GM18868 (cell line): ENCODE results near the gene RNASEH1.
"Not testable (repeated sequence)": the region's sequence is repeated elsewhere in the genome, so short reads cannot be mapped to it uniquely, and the experiment has no call there.

Experiments
- ATAC-seq: cut with Tn5 transposase; IDR thresholded peaks from one replicate; pipeline ENCODE4 v1.9.1; 2021; ENCODE audit warnings: mild to moderate bottlenecking, moderate library complexity; ENCODE audit not compliant: unreplicated experiment

Gene RNASEH1

DNA sequence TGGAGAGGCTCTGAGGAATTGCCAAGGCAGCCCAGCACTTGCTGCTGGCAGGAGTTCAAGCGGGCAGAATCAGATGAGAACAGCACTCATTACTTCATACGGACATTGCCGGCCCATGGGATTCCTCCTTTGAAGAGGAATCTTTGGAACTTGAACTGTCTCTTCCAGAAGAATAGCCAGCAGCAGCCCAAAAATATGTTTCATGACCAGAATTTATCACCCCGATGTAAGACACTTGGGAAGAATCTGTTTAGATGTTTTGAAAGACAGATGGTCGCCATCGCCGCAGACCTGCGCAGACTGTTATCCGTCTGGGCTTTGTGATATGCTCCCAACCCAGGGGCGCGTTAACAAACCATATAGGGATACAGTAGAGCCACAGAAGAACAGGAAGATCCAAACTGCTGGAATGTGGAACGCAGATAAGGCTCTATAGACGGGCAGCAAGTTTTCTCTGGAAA is 35.1 kb downstream of the RNASEH1 start:
- no peak for ATAC-seq

DNA sequence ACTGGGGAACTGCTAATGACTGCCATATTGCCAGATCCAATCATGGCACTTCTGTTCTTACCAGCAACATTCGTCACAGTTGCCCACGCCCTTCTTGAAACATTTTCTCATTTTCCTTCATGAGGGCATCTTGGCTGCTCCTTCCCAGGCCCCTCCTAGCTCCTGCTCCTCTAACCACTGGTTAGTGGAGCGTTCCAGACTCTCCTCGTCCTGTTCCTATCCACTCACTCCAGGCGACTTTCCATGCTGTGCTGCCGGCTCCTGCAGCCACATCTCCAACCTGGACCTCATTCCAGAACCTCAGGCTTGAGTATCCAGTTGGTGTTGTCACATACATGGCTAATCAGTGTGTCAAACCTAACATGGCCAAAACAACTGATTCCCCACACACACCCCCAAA is 37.5 kb downstream of the RNASEH1 start:
- no peak for ATAC-seq

DNA sequence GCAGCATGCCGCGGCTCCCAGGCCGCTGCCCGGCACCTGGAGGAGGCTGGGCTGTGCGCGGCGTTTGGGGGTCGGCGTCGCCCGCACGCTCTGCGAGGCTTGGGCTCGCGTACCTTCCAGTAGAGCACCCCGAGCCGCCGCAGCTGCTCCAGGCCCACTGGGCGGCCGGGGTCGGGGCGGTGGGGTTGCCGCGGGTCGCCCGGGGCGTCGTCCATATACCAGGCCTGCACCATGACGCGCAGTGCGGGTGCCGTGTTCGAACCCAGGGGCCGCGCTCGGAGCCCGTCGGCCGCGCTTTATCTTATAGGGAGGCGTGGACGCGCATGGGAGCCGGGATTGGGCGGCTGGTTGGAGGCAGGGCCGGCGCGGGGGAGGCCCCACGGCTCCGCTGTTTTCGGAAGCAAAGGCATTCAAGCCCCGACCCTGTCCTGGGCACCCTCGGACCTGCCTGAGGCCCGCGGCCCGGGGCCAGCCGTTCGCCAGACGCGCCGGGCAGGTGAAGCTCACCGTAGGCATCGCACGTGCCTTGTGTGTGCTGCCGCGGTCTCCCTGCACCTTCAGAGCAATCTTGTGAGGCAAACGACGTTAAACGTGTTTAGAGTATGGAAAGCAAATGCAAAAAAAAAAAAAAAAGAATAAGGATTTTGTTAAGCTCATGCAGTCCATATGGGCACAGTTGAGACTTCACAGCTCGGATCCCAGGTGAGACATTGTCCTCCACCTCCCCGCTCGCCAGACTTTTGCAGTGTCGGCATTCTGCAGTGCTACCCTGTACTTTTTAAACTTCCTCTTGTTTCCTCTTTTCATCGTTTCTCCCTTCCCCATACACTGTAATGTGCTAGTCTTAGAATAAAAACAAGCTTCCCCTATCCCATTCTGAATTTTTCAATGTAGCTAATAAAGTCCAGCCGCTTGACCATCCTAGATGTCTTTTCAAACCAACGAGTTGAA is 38.6 kb downstream of the RNASEH1 start, which contains the start of gene ADI1:
Gene ADI1 (minus strand): TSS at position 277 of the 951 bp plus-strand sequence. CDS start 44 bp downstream, at position 233.
- peak; percentile 64 for ATAC-seq

DNA sequence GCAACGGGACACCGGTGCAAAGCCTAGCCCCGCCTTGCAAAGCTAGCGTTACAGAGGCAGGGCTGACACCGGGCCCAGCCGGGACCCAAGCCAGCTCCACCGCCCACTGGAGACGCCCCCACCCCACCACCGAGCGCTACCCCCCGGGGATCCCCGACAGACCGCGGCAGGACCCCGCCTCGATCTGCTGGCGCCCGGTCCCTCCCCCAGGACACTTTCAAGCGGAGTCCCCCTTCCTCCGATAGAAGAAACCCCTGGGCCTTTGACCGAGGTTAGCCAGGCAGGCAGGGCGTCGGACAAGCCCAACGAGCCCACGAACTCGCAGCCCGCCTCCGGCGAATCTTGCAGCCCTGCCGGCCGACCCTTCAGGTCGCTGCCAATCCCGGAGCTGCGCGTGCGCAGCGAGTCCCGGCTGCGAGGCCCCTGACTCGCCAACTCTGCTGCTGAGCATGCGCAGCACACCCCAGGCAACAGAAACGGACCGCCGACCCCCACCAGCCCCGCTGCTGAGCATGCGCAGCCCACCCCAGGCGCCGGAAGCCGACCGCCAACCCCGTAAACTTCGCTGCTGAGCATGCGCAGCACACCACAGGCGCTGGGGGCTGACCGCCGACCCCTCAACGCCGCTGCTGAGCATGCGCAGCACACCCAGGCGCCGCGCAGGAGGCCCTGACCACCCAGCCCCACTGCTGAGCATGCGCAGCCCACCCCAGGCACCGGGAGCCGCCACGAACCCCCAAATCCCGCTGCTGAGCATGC is 39.5 kb downstream of the RNASEH1 start:
- ATAC-seq = peak; percentile 72

DNA sequence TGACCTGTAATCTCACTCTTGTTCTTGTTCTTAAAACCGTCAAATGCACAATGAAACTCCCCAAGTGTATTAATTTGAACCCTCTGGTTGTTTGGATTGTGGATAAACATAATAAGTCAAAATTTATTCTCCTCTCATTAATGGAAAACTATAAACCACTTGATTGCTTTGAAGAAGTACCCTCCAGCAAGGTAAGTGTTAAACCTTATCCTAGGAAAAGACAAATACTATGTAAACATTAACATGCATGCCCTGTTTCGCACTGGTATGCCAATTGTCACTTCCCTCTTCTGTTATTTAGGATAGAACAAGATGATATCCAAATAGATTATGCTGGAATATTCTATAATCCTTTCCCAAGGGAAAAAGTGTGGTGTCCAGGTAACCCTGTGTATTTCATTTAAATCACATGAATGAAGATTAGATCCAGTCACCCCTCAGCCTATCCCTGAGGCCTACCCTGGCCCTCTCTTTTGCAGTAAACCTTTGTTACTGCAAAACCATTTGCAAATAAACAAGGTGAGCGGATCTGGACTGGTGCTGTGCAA is 40.1 kb downstream of the RNASEH1 start:
- ATAC-seq = no peak

DNA sequence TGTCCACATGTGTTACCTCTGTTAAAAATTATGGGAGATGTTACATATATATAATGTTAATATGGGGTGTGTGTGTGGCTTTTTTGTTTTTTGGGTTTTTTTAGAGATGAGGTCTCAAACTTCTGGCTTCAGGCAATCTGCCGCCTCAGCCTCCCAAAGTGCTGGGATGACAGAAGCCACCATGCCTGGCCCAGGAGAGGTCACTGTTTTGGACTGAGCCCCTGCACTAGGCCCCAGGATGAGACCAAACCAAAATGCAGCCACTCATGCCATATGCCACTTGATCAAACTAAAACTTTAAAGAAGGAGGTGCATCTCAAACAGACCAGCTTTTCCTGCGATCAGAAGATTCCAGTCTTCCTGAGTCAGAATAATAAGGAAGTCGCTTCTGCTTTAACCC is 41.3 kb downstream of the RNASEH1 start:
- ATAC-seq = no peak

DNA sequence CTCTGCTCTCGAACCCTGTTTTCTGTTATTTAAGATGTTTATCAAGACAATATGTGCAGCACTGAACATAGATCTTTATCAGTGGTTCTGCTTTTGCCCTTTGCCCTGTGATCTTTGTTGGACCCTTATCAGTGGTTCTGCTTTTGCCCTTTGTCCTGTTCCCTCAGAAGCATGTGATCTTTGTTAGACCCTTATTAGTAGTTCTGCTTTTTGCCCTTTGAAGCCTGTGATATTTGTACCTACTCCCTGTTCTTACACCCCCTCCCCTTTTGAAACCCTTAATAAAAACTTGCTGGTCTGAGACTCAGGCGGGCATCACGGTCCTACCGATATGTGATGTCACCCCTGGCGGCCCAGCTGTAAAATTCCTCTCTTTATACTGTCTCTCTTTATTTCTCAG is 42.7 kb downstream of the RNASEH1 start:
- not testable (repeated sequence) for ATAC-seq

DNA sequence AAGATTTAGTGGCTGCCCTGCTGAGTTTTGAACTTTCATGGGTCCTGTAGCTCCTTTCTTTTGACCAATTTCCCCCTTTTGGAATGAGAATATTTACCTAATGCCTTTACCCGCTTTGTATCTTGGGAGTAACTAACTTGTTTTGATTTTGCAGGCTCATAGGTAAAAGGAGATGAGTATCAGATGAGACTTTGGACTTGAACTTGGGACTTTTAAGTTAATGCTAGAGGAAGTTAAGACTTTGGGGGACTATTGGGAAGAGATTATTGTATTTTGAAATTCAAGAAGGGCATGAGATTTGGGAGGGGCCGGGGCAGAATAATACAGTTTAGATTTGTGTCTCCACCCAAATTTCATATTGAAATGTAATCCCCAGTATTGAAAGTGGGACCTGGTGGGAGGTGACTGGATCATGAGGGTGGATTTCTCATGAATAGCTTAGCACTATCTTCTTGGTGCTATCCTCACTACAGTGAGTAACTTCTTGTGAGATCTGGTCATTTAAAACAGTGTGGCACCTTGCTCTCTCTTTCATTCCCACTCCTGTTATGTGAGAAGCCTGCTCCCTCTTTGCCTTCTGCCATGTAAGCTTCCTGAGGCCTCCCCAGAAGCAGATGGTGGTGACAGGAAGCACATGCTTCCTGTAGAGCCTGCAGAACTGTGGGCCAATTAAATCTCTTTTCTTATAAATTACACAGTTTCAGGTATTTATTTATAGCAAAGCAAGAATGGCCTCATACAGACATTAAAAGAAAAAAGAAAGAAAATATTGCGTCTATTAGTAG is 44.9 kb downstream of the RNASEH1 start:
- ATAC-seq = no peak

DNA sequence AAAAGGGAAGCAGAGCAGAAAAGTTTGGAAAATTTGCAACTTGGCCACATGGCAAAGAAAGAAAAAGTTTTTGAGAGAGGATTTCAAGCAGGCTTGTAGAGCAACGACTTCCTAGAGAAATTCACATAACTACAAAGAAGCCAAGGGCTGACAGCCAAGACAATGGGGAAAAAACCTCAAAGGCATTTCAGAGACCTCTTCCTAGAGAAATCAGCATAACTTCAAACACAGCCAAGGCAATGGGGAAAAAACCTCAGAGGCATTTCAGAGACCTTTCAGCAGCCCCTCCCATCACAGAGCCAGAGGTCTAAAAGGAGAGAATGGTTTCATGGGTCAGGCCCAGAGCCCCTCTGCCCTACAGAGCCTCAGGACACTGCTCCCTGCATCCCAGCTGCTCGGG is 46.0 kb downstream of the RNASEH1 start:
- no peak for ATAC-seq

DNA sequence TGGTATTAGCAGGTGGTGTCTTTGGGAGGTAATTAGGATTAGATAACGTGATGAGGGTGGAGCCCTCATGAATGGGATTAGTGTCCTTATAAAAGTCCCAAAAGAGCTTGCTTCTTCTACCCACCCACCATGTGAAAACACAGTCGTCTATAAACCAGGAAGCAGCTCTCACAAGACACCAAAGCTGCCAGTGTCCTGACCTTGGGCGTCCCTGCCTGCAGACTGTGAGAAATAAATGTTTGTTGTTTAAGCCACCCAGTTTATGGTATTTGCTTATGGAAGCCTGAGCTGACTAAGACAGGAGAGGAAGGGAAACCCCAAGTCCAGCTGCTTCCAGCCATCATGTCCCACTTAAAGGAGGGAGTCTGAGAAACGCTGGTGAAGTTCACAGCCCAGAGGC is 52.4 kb downstream of the RNASEH1 start:
- peak; percentile 88 for ATAC-seq

DNA sequence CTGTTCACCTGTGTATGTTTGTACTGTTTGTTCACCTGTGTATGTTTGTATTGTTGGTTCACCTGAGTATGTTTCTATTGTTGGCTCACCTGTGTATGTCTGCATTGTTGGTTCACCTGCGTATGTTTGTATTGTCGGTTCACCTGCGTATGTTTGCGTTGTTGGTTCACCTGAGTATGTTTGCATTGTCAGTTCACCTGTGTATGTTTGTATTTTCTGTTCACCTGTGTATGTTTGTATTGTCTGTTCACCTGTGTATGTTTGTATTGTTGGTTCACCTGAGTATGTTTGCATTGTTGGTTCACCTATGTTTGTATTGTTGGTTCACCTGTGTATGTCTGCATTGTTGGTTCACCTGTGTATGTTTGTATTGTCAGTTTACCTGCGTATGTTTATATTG is 53.4 kb downstream of the RNASEH1 start:
- ATAC-seq = no peak

DNA sequence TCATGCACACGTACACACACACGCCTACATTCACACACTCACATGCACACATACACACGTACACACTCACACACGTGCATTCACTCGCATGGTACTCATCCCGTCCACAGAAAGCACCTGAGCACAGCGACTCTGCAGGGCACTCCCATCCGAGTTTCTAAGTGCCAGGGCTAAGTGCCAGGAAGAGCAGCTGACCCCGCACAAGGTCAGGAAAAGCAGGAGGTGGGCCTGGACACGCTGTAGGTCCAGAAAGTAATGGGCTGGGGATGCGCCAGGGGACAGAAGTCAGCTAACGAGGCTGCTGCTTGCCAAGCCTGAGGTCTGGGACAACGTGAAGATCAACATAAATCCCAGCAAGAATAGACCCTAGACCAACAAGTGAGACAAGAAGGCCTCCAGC is 54.6 kb downstream of the RNASEH1 start:
- ATAC-seq = no peak

DNA sequence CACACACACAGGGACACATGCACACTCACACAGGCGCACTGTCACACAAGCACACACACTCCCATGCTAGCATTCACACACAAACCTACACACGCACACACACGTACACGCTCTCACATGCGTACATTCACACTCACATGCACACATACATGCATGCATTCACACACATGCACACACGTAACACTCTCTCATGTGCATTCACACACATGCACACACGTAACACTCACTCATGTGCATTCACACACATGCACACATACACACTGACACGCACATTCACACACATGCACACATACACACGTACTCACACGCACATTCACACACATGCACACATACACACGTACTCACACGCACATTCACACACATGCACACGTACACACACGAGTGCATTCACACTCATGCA is 55.1 kb downstream of the RNASEH1 start:
- no peak for ATAC-seq

DNA sequence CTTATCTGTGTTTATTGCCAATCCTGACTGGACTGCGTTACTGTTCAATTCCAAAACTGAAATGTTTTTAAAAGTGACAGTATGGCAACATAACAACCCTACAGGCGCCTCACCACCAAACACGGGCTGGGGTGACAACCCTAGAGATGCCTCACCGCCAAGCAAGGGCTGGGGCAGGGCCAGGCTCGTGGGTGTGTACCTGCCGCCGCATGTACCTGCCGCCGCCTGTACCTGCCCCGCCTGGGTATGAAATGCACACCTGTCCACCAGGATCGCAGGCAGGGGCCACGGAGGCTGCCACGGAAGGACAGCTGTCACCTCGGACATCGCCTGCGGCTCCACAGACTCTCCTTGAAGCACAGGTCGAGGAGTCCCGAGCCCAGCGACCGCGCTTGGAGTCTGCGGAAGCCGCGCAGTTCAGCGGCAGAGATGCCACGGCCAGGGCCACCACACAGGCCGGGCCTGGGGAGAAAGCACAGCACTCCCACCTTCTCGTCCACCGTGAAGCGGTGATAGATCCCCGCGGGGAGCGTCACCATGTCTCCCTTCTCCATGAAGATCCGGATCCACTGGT is 57.7 kb downstream of the RNASEH1 start:
- no peak for ATAC-seq

DNA sequence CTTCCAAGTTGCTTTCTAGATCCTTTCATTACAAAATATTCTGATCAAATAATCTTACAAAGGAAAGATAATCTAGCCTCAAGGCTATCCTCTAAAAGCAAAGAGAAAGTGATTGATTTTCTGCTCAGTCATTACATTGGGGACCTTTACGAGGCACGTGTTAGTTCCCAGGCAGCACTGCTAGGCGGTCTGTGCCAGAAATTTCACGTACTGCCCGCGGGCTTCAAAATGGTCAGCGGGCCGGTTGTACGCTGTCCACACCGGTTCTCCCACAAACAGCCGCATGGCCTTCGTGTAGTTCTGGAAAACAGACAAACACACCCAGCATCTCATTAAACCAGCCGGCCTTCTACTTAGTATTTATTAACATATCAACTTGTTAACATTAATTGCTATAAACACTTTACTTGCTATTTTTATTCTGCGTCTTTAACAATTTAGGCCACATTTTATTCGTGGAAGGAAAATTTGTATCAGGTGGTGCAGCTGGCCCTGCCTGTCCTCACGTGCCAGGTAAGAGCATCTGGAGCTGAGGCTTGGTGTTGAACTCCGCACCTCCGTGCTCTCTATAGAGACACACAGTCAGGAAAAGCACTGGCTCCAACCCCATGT is 59.2 kb downstream of the RNASEH1 start:
- ATAC-seq = no peak

DNA sequence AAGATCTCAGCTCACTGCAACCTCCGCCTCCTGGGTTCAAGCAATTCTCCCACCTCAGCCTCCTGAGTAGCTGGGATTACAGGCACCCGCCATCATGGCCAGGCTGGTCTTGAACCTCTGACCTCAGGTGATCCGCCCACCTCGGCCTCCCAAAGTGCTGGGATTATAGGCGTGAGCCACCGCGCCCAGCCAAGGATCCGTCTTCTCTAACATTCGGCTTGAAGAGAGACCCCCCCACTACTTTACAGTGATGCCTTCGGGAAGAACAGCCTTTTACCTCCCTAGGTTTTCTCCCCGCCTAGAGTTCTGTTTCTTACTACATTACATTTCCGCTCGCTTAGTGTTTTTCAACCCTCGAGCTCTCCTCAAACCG is 61.4 kb downstream of the RNASEH1 start:
- ATAC-seq = not testable (repeated sequence)
